Breast epithelium (tissue), 4 donors: ENCODE results near the gene DEFB116. TPM values are rescaled to one million over a fixed set of nuclear protein-coding genes. Genes with fewer than 3 reads are reported as not detected.

Experiments
- DNase-seq, 2 donors: peaks; one replicate each; pipeline ENCODE4 v3.0.0-alpha.2; 2019; ENCODE audit warnings: low spot score in 2 of 2
- H3K27ac ChIP-seq, 2 donors: fragments of 200-600 bp; sonication (generic) in 1 of 2; one replicate each; pipeline ENCODE4 v1.5.1; 2016 to 2019; ENCODE audit warnings: mild to moderate bottlenecking in 1 of 2
- H3K27me3 ChIP-seq, 2 donors: fragments of 200-600 bp; sonication (generic) in 1 of 2; one replicate each; pipeline versions ENCODE4 v1.5.1 to v1.6.0; 2017 to 2019; ENCODE audit warnings: control low read depth in 1 of 2, mild to moderate bottlenecking in 1 of 2
- H3K36me3 ChIP-seq: fragments of 200-600 bp; one replicate; pipeline ENCODE4 v1.5.1; 2019
- H3K4me1 ChIP-seq, 2 donors: fragments of 200-600 bp; sonication (generic); one replicate each; pipeline ENCODE4 v1.5.1; 2016 to 2019; ENCODE audit warnings: control low read depth in 1 of 2
- H3K4me3 ChIP-seq, 3 donors: fragments of 200-600 bp; sonication (generic); 1 replicate in 2 of 3; 2 replicates in 1 of 3; pipeline ENCODE4 v1.5.1; 2016 to 2019; ENCODE audit warnings: mild to moderate bottlenecking in 3 of 3, moderate library complexity in 2 of 3
- H3K9me3 ChIP-seq, 2 donors: fragments of 200-600 bp; sonication (generic) in 1 of 2; one replicate each; pipeline ENCODE4 v1.5.1; 2016 to 2019; ENCODE audit warnings: control low read depth in 1 of 2
- POLR2A ChIP-seq: fragments of 450-650 bp; IDR thresholded peaks from one replicate; pipeline ENCODE4 v1.6.1; 2016; ENCODE audit warnings: antibody characterized with exemption, mild to moderate bottlenecking, moderate library complexity
- POLR2AphosphoS5 ChIP-seq, 3 donors: sonication (generic); formaldehyde crosslinking; IDR thresholded peaks; one replicate each; pipeline ENCODE4 v1.6.1; 2017; ENCODE audit warnings: antibody characterized with exemption in 3 of 3
- intact Hi-C: fragments of 100-400 bp; cut with DNase I; formaldehyde crosslinking; loops from one replicate; pipeline ENCODE4 v1.15.1; 2023; ENCODE audit warnings: low total_unique reads
- total RNA-seq, 3 donors: library from RNA; depleted of rRNA; stranded (reverse); fragments of >200 nt; gene quantifications; one replicate each; pipeline ENCODE4 v1.1.0, GENCODE V29; 2016
- TF ChIP-seq, protein P1 (sequence below), 3 donors: fragments of 450-650 bp; IDR thresholded peaks; one replicate each; pipeline ENCODE4 v1.5.1; 2016 to 2017; ENCODE audit warnings: antibody characterized with exemption in 3 of 3, mild to moderate bottlenecking in 3 of 3, moderate library complexity in 3 of 3

DEFB116 gene
- total RNA-seq, 3 donors from 2014 or later: not detected

DNA sequence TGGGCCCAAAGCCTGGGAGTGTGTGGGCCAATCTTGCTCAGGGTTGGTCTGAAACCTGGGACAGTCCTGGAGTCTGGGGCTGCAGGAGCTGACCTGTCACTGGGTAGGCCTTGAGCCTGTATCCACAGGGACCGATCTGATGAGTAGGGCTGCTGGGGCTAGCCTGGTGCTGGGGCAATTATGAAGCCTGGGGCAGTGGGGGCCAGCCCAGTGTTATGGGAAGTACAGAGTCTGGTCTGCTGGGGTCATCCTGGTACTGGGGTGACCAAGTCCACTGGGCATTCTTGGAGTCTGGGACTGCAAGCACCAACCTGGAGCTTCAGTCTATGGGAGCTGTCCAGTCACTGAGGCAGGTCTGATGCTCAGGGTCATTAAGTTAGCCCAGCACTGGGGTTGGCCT lies 30.2 kb downstream of the DEFB116 start:
- Histone ChIP-seq H3K27ac (no peak overlapping the region), H3K27me3 (no peaks in the 10 kb centered on the region), H3K4me1 (no peaks in the 10 kb centered on the region)

DNA sequence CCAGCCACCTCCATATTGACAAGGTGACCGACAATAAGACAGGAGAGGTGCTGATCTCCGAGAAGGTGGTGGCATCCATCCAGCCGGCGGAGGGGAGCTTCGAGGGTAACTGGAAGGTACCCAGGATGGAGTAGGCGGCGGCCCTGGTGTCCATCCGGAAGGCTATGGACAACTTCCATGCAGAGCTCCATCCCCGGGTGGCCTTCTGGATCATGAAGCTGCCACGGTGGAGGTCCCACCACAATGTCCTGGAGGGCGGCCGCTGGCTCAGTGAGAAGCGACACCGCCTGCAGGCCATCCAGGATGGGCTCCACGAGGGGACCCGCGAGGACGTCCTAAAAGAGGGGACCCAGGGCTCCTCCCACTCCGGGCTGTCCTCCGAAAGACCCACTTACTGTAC lies 33.9 kb downstream of the DEFB116 start:
- no peak for DNase-seq
- H3K9me3 ChIP-seq: peaks cover 46 to 73% of the 10 kb centered on the region in 2 donors
- intact Hi-C loops: no loop called here

More for the DNA sequence above, 30.2 kb downstream of the DEFB116 start:
- H3K4me3 ChIP-seq: no peak overlapping the region
- H3K36me3 ChIP-seq: no peaks in the 10 kb centered on the region
- TF ChIP-seq POLR2A (no peak), POLR2AphosphoS5 (IDR thresholded peaks at IDR 0.05) (no peak)
- TF ChIP-seq, protein P1, sequence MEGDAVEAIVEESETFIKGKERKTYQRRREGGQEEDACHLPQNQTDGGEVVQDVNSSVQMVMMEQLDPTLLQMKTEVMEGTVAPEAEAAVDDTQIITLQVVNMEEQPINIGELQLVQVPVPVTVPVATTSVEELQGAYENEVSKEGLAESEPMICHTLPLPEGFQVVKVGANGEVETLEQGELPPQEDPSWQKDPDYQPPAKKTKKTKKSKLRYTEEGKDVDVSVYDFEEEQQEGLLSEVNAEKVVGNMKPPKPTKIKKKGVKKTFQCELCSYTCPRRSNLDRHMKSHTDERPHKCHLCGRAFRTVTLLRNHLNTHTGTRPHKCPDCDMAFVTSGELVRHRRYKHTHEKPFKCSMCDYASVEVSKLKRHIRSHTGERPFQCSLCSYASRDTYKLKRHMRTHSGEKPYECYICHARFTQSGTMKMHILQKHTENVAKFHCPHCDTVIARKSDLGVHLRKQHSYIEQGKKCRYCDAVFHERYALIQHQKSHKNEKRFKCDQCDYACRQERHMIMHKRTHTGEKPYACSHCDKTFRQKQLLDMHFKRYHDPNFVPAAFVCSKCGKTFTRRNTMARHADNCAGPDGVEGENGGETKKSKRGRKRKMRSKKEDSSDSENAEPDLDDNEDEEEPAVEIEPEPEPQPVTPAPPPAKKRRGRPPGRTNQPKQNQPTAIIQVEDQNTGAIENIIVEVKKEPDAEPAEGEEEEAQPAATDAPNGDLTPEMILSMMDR (IDR thresholded peaks at IDR 0.05): no peak
- no peak for DNase-seq
- peaks cover 13 to 46% of the 10 kb centered on the region in 2 donors for H3K9me3 ChIP-seq
- intact Hi-C loops: no loop called here

DNA sequence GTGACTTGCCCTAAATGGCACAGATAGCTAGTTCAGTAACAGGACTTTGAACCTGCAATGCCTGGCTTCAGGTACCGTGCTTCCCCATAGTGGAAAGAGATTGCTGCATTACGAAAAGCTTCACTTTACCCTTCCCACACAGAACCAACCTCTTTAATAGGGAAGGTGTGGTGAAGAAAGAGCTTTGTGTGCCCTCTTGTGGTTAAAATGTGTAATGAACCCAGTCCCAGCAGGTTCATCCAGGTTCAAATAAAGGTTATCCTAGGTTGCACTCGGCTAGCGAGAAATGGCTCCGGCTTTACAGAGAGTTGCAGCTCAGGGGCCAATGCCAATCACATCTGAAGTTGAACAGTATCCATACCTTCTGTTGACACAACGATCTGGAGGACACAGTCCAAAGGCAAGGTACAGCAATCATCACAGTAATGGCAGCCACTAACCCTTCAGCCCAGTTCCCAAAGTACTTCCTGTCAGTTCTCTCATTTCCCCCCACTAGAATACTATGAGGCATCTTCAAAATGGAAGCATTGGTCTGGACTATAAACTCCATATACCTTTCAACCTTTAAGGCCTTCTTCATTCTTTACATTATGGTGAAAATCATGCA lies 48.0 kb downstream of the DEFB116 start:
- TF ChIP-seq, protein P1 (IDR thresholded peaks at IDR 0.05): no peak
- TF ChIP-seq POLR2A (no peak), POLR2AphosphoS5 (IDR thresholded peaks at IDR 0.05) (no peak)
- intact Hi-C loops: no loop called here
- DNase-seq: no peak
- Histone ChIP-seq H3K27me3 (no peaks in the 10 kb centered on the region), H3K27ac (no peak overlapping the region), H3K4me1 (no peaks in the 10 kb centered on the region), H3K36me3 (no peaks in the 10 kb centered on the region), H3K4me3 (no peak overlapping the region), H3K9me3 (no peaks in the 10 kb centered on the region)

More for the DNA sequence above, 33.9 kb downstream of the DEFB116 start:
- TF ChIP-seq, protein P1 (IDR thresholded peaks at IDR 0.05): no peak
- TF ChIP-seq POLR2AphosphoS5 (IDR thresholded peaks at IDR 0.05): no peak
- TF ChIP-seq POLR2A: no peak
- no peak overlapping the region for H3K27ac ChIP-seq
- H3K36me3 ChIP-seq: no peaks in the 10 kb centered on the region
- no peaks in the 10 kb centered on the region for H3K4me1 ChIP-seq
- no peaks in the 10 kb centered on the region for H3K27me3 ChIP-seq
- no peak overlapping the region for H3K4me3 ChIP-seq

DNA sequence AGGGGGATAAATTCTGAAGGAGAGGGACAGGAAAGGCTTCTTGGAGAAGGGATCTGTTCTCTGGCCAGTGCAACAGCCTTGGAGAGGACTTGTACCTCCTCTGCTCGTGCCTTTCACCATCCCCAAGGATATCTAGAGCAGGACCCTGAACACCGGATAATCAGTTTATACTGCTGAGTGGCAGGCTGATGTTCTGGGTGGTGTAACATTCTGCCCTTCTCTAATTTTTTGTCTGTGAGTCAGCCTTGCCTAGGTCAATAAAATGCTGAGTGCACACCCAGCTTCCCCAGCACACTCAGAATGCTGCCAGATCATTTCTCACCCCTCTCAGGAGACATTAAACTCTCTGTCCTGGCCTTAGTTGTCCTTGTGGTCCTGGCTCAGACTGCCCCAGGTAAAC lies 51.0 kb downstream of the DEFB116 start, which contains the start of gene DEFB115:
Gene DEFB115 (plus strand): TSS at position 301 of the 400 bp plus-strand sequence. CDS start 0 bp downstream, at position 301.
- H3K36me3 ChIP-seq: no peaks in the 10 kb centered on the region
- no peak for DNase-seq
- H3K9me3 ChIP-seq: no peaks in the 10 kb centered on the region
- TF ChIP-seq POLR2AphosphoS5 (IDR thresholded peaks at IDR 0.05) (no peak), POLR2A (no peak)
- TF ChIP-seq, protein P1 (IDR thresholded peaks at IDR 0.05): no peak
- intact Hi-C loops: no loop called here
- no peak within 1 kb of the TSS for H3K27ac ChIP-seq
- no peak within 1 kb of the TSS for H3K4me3 ChIP-seq
- no peaks in the 10 kb centered on the region for H3K4me1 ChIP-seq
- no peaks in the 10 kb centered on the region for H3K27me3 ChIP-seq

DNA sequence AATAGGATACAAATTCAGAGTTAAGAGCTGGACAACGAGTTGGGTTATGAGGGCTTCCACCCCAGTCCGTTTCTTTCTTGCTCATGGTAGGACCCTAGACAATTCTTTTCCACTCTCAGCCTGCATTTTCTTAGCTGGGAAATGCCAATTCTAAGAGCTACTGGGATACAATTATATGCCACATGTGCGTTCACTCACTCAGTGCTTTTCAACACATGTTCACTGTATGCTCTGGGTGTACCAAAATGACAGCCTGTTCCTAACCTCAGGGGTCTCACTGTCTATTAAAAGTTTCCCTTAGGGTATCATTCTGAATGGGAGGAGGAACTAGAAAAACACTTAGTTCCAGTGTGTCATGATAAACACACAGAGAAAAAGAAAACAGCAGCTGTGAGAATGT lies 51.4 kb downstream of the DEFB116 start:
- TF ChIP-seq POLR2A: no peak
- TF ChIP-seq POLR2AphosphoS5 (IDR thresholded peaks at IDR 0.05): no peak
- TF ChIP-seq, protein P1 (IDR thresholded peaks at IDR 0.05): no peak
- Histone ChIP-seq H3K4me1 (no peaks in the 10 kb centered on the region), H3K36me3 (no peaks in the 10 kb centered on the region), H3K27me3 (no peaks in the 10 kb centered on the region), H3K27ac (no peak overlapping the region), H3K4me3 (no peak overlapping the region), H3K9me3 (no peaks in the 10 kb centered on the region)
- intact Hi-C loops: no loop called here
- no peak for DNase-seq

Other genes with a start within 250 kb of the DEFB116 start
- gene DEFB115, start 50.9 kb downstream of the DEFB116 start, total RNA-seq: not detected
- gene DEFB118, start 60.0 kb upstream of the DEFB116 start, total RNA-seq: not detected
- gene DEFB119, start 82.0 kb upstream of the DEFB116 start, total RNA-seq: not detected
- gene DEFB121, start 97.6 kb upstream of the DEFB116 start, total RNA-seq: not detected
- gene DEFB123, start 132.0 kb upstream of the DEFB116 start, total RNA-seq: not detected
- not detected for gene DEFB124, start 166.5 kb upstream of the DEFB116 start, total RNA-seq
- gene REM1, start 166.7 kb upstream of the DEFB116 start, total RNA-seq: 1 to 10 TPM; 3.2 to 3.9 (median 3.4) TPM
- gene HM13, start 205.9 kb upstream of the DEFB116 start, total RNA-seq: 10 to 100 TPM; 44.2 to 73.7 (median 53.1) TPM